ENCODE data around the gene CAPZB.

The CAPZB gene

GRCh38 chr1:19439464-19440171 lies 45.7 kb downstream of the CAPZB start:
- Histone ChIP-seq H3K4me3 (ENCODE audit: low read depth, low read length, poor library complexity, severe bottlenecking) (no peak overlapping the region), H3K9ac (ENCODE audit: low read length) (no peak overlapping the region), H3K36me3 (ENCODE audit: insufficient read depth, low read length) (peaks cover 17% of the 10 kb centered on the region; the same call in 1 of the 2 replicates), H3K9me3 (ENCODE audit: low read length) (no peaks in the 10 kb centered on the region), H2AFZ (ENCODE audit: low read length) (no peak overlapping the region), H4K20me1 (ENCODE audit: insufficient read depth, low read length) (no peaks in the 10 kb centered on the region), H3F3A (ENCODE audit: insufficient read depth, low read length) (no peaks in the 10 kb centered on the region), H3K27ac (ENCODE audit: low read depth, low read length, poor library complexity, severe bottlenecking) (no peak overlapping the region), H3K4me1 (ENCODE audit: insufficient read depth, low read length, severe bottlenecking) (peaks cover 26% of the 10 kb centered on the region), H3K27me3 (ENCODE audit: insufficient read depth, low read length) (no peaks in the 10 kb centered on the region), H3K4me2 (ENCODE audit: low read length) (no peak overlapping the region), H3K9me2 (ENCODE audit: low read depth, low read length) (no peaks in the 10 kb centered on the region), H3K79me2 (ENCODE audit: insufficient read depth, low read length) (peaks cover 9% of the 10 kb centered on the region; the same call in 1 of the 2 replicates)
- no peak for TF ChIP-seq EZH2 (IDR thresholded peaks at IDR 0.05; ENCODE audit: borderline replicate concordance, low read length)
- TF ChIP-seq CTCF (IDR thresholded peaks at IDR 0.05; ENCODE audit: low read length), result peak; percentile 51

DNA sequence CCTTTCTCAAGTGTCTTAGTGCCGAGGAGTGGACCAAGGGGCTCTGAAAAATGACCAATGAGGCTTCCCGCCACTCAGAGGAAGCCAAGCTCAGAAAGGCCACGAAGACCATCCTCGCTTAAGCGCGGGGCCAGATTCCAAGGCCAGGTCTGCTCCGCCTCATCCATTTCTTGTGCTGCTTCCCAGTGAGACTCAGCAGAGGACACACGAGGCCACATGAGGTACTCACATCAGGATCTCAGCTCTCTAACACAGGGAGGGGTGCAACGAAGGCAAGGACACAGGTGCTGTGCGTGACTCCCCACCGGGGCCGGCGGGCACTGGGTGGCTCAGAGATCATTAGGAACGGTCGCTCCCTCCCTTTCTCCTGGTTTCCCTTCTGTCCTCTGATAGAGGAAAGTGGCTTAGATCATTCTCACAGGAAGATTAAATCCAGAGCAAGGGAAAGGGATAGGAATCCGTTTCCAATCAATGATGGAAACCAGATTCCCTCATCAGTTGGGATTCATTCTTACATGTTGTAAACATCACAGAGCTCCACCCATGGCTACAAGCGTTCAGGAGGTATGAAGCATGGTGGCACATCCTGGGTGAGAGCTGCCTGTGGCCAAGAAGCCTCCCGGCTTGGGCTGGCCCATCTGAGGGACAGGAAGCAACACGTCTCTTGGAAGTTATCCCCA lies 46.7 kb downstream of the CAPZB start:
- no peaks in the 10 kb centered on the region for H3K27me3 ChIP-seq (ENCODE audit: insufficient read depth, low read length)
- H4K20me1 ChIP-seq (ENCODE audit: insufficient read depth, low read length), result no peaks in the 10 kb centered on the region
- H2AFZ ChIP-seq (ENCODE audit: low read length), result no peak overlapping the region
- peaks cover 16% of the 10 kb centered on the region; the same call in 1 of the 2 replicates for H3K79me2 ChIP-seq (ENCODE audit: insufficient read depth, low read length)
- no peak overlapping the region for H3K4me2 ChIP-seq (ENCODE audit: low read length)
- peaks cover 18% of the 10 kb centered on the region for H3K4me1 ChIP-seq (ENCODE audit: insufficient read depth, low read length, severe bottlenecking)
- no peak overlapping the region for H3K9ac ChIP-seq (ENCODE audit: low read length)
- H3K9me3 ChIP-seq (ENCODE audit: low read length), result no peaks in the 10 kb centered on the region
- TF ChIP-seq EZH2 (IDR thresholded peaks at IDR 0.05; ENCODE audit: borderline replicate concordance, low read length) (no peak), CTCF (IDR thresholded peaks at IDR 0.05; ENCODE audit: low read length) (no peak)
- no peaks in the 10 kb centered on the region for H3F3A ChIP-seq (ENCODE audit: insufficient read depth, low read length)
- no peak overlapping the region for H3K4me3 ChIP-seq (ENCODE audit: low read depth, low read length, poor library complexity, severe bottlenecking)
- no peak overlapping the region for H3K27ac ChIP-seq (ENCODE audit: low read depth, low read length, poor library complexity, severe bottlenecking)
- H3K36me3 ChIP-seq (ENCODE audit: insufficient read depth, low read length), result peaks cover 17% of the 10 kb centered on the region; the same call in 1 of the 2 replicates
- no peaks in the 10 kb centered on the region for H3K9me2 ChIP-seq (ENCODE audit: low read depth, low read length)

DNA sequence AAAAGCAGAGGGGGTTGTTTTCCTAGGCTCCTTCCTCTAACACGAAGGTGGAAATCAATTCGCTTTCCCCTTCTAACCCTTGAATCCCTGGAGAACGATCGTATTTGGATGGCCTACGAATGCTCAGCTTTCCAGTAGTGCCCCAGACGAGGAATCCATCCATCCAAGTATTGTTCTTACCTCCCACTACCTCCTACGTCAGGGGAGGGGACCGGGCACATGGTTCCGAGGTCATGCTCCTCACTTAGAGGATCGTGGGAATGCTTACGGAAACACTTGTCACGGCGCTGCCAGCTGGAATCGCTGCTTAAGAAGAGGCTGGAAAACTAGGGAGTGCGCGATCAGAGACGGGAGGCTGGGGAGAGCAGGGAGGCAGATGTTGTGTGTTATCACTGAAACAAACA lies 47.4 kb downstream of the CAPZB start:
- Histone ChIP-seq H4K20me1 (ENCODE audit: insufficient read depth, low read length) (no peaks in the 10 kb centered on the region), H3K4me1 (ENCODE audit: insufficient read depth, low read length, severe bottlenecking) (peaks cover 15% of the 10 kb centered on the region)

More for the DNA sequence above, 47.4 kb downstream of the CAPZB start:
- Histone ChIP-seq H3K9ac (ENCODE audit: low read length) (no peak overlapping the region), H3F3A (ENCODE audit: insufficient read depth, low read length) (no peaks in the 10 kb centered on the region), H3K27ac (ENCODE audit: low read depth, low read length, poor library complexity, severe bottlenecking) (no peak overlapping the region), H3K79me2 (ENCODE audit: insufficient read depth, low read length) (peaks cover 13% of the 10 kb centered on the region; the same call in 1 of the 2 replicates), H3K4me3 (ENCODE audit: low read depth, low read length, poor library complexity, severe bottlenecking) (no peak overlapping the region), H3K27me3 (ENCODE audit: insufficient read depth, low read length) (no peaks in the 10 kb centered on the region), H3K4me2 (ENCODE audit: low read length) (no peak overlapping the region), H3K36me3 (ENCODE audit: insufficient read depth, low read length) (peaks cover 21% of the 10 kb centered on the region; the same call in 1 of the 2 replicates), H3K9me3 (ENCODE audit: low read length) (no peaks in the 10 kb centered on the region), H2AFZ (ENCODE audit: low read length) (no peak overlapping the region), H3K9me2 (ENCODE audit: low read depth, low read length) (no peaks in the 10 kb centered on the region)
- no peak for TF ChIP-seq EZH2 (IDR thresholded peaks at IDR 0.05; ENCODE audit: borderline replicate concordance, low read length)
- TF ChIP-seq CTCF (IDR thresholded peaks at IDR 0.05; ENCODE audit: low read length), result no peak

Data from OCI-LY1 (cell line).